SK-N-SH treated with all-trans-retinoic acid at 6 μM for 48 hours (cell line): Measurements from ENCODE around the gene TRIOBP.

Source experiments
- ATAC-seq: fragments of 200-7000 bp; cut with Tn5 transposase; 3 replicates; pipeline ENCODE4 v1.9.1; 2020; ENCODE audit warnings: mild to moderate bottlenecking, moderate library complexity
- ARNTL ChIP-seq: fragments of 450-650 bp; formaldehyde crosslinking; IDR thresholded peaks from 2 replicates; pipeline ENCODE4 v1.5.0; 2020; ENCODE audit warnings: low read depth, mild to moderate bottlenecking, moderate library complexity, borderline replicate concordance
- BACH2 ChIP-seq: fragments of 250-450 bp; sonication (Bioruptor Pico); IDR thresholded peaks from 2 replicates; pipeline ENCODE4 v1.9.0; 2021; ENCODE audit warnings: mild to moderate bottlenecking, borderline replicate concordance
- CREB5 ChIP-seq: fragments of 250-450 bp; sonication (Bioruptor Pico); IDR thresholded peaks from 2 replicates; pipeline ENCODE4 v1.5.1; 2020; ENCODE audit warnings: low read depth, mild to moderate bottlenecking, moderate library complexity
- CSDC2 ChIP-seq: fragments of 250-450 bp; sonication (Bioruptor Pico); IDR thresholded peaks from 2 replicates; pipeline ENCODE4 v1.5.0; 2020; ENCODE audit warnings: mild to moderate bottlenecking, moderate library complexity
- CSRNP3 ChIP-seq: fragments of 250-450 bp; sonication (Bioruptor Pico); IDR thresholded peaks from 2 replicates; pipeline ENCODE4 v1.5.1; 2021; ENCODE audit warnings: mild to moderate bottlenecking, moderate library complexity
- ESRRG ChIP-seq: fragments of 250-450 bp; sonication (Bioruptor Pico); IDR thresholded peaks from 2 replicates; pipeline ENCODE4 v1.6.1; 2021; ENCODE audit warnings: mild to moderate bottlenecking
- ISL1 ChIP-seq: fragments of 250-450 bp; sonication (Bioruptor Pico); IDR thresholded peaks from 2 replicates; pipeline ENCODE4 v2.1.2; 2022; ENCODE audit warnings: mild to moderate bottlenecking, moderate library complexity
- OSR1 ChIP-seq: fragments of 250-450 bp; sonication (Bioruptor Pico); IDR thresholded peaks from 2 replicates; pipeline ENCODE4 v1.8.0; 2022; ENCODE audit warnings: moderate library complexity, mild to moderate bottlenecking, inconsistent platforms
- PATZ1 ChIP-seq: fragments of 250-450 bp; sonication (Bioruptor Pico); IDR thresholded peaks from 2 replicates; pipeline ENCODE4 v1.8.0; 2020; ENCODE audit warnings: mild to moderate bottlenecking, moderate library complexity, borderline replicate concordance
- POU6F1 ChIP-seq: fragments of 250-450 bp; sonication (Bioruptor Pico); IDR thresholded peaks from 2 replicates; pipeline ENCODE4 v1.8.0; 2021; ENCODE audit warnings: low read depth, mild to moderate bottlenecking, moderate library complexity, borderline replicate concordance
- PPARA ChIP-seq: fragments of 250-450 bp; sonication (Bioruptor Pico); IDR thresholded peaks from 2 replicates; pipeline ENCODE4 v1.5.0; 2020; ENCODE audit warnings: mild to moderate bottlenecking, borderline replicate concordance
- SNAI2 ChIP-seq: fragments of 250-450 bp; sonication (Bioruptor Pico); IDR thresholded peaks from 2 replicates; pipeline ENCODE4 v1.5.0; 2020; ENCODE audit warnings: mild to moderate bottlenecking, moderate library complexity
- TCF4 ChIP-seq: fragments of 250-450 bp; sonication (Bioruptor Pico); IDR thresholded peaks from 2 replicates; pipeline ENCODE4 v1.8.0; 2021; ENCODE audit warnings: mild to moderate bottlenecking, moderate library complexity, borderline replicate concordance
- TSHZ2 ChIP-seq: fragments of 250-450 bp; sonication (Bioruptor Pico); IDR thresholded peaks from 2 replicates; pipeline ENCODE4 v1.5.0; 2020; ENCODE audit warnings: mild to moderate bottlenecking, moderate library complexity
- ZFP3 ChIP-seq: fragments of 250-450 bp; sonication (Bioruptor Pico); IDR thresholded peaks from 2 replicates; pipeline ENCODE4 v1.5.0; 2020; ENCODE audit warnings: mild to moderate bottlenecking, moderate library complexity
- ZNF565 ChIP-seq: fragments of 450-650 bp; formaldehyde crosslinking; conservative IDR thresholded peaks from 2 replicates; pipeline ENCODE4 v1.5.0; 2020; ENCODE audit warnings: low read depth, mild to moderate bottlenecking, moderate library complexity
- ZNF8 ChIP-seq: fragments of 450-650 bp; formaldehyde crosslinking; IDR thresholded peaks from 2 replicates; pipeline ENCODE4 v1.5.0; 2020; ENCODE audit warnings: mild to moderate bottlenecking, moderate library complexity

The TRIOBP gene

GRCh38 chr22:37781434-37782059 lies 84.7 kb downstream of the TRIOBP start:
- TF ChIP-seq ZFP3 (CRISPR knock-in tag): no peak
- TF ChIP-seq SNAI2 (CRISPR knock-in tag): no peak
- TF ChIP-seq PPARA (CRISPR knock-in tag): no peak
- TF ChIP-seq, all 23 proteins: peak for 0
- ATAC-seq: peak; percentile 38

GRCh38 chr22:37782340-37783168 lies 85.7 kb downstream of the TRIOBP start:
- ATAC-seq: no peak
- TF ChIP-seq BACH2 (CRISPR knock-in tag) (no peak), TSHZ2 (CRISPR knock-in tag) (no peak), TCF4 (CRISPR knock-in tag) (no peak), ARNTL (CRISPR knock-in tag) (no peak), ZNF565 (CRISPR knock-in tag) (no peak), OSR1 (CRISPR knock-in tag) (no peak), CREB5 (CRISPR knock-in tag) (no peak), ZFP3 (CRISPR knock-in tag) (no peak), ZNF8 (no peak)

GRCh38 chr22:37784829-37785495 lies 88.1 kb downstream of the TRIOBP start:
- no peak; the same call in 2 of the 3 replicates for ATAC-seq

More at GRCh38 chr22:37784829-37785495, 88.1 kb downstream of the TRIOBP start:
- TF ChIP-seq TCF4 (CRISPR knock-in tag): no peak
- no peak for TF ChIP-seq OSR1 (CRISPR knock-in tag)
- no peak for TF ChIP-seq PATZ1 (CRISPR knock-in tag)
- TF ChIP-seq TSHZ2 (CRISPR knock-in tag): no peak
- no peak for TF ChIP-seq ESRRG (CRISPR knock-in tag)
- no peak for TF ChIP-seq ISL1 (CRISPR knock-in tag)
- TF ChIP-seq CSDC2: no peak
- TF ChIP-seq POU6F1 (CRISPR knock-in tag): no peak
- TF ChIP-seq CREB5 (CRISPR knock-in tag): no peak
- TF ChIP-seq ARNTL (CRISPR knock-in tag): no peak
- TF ChIP-seq ZFP3 (CRISPR knock-in tag): no peak
- no peak for TF ChIP-seq PPARA (CRISPR knock-in tag)
- TF ChIP-seq CSRNP3 (CRISPR knock-in tag): no peak
